Tibial artery (tissue), 4 donors: Measurements from ENCODE around the gene KRTAP5-7.

ENCODE experiments used
- DNase-seq, 2 donors: peaks; one replicate each; pipeline ENCODE4 v3.0.0-alpha.2; 2019
- H3K27ac ChIP-seq, 2 donors: fragments of 200-600 bp; sonication (generic) in 1 of 2; 1 replicate in 1 of 2; 2 replicates in 1 of 2; pipeline ENCODE4 v1.5.1; 2018 to 2019; ENCODE audit warnings: mild to moderate bottlenecking in 1 of 2
- H3K27me3 ChIP-seq, 2 donors: fragments of 200-600 bp; sonication (generic) in 1 of 2; one replicate each; pipeline versions ENCODE4 v1.5.1 to v1.6.0; 2016 to 2019
- H3K36me3 ChIP-seq, 3 donors: fragments of 200-600 bp; sonication (generic) in 2 of 3; one replicate each; pipeline ENCODE4 v1.5.1; 2016 to 2019; ENCODE audit warnings: mild to moderate bottlenecking in 2 of 3
- H3K4me1 ChIP-seq, 4 donors: fragments of 200-600 bp; sonication (generic) in 2 of 4; 1 replicate in 3 of 4; 2 replicates in 1 of 4; pipeline ENCODE4 v1.5.1; 2016 to 2019
- H3K4me3 ChIP-seq, 2 donors: fragments of 200-600 bp; sonication (generic) in 1 of 2; 1 replicate in 1 of 2; 2 replicates in 1 of 2; pipeline ENCODE4 v1.5.1; 2018 to 2019; ENCODE audit warnings: mild to moderate bottlenecking in 2 of 2
- H3K9me3 ChIP-seq, 3 donors: fragments of 200-600 bp; sonication (generic) in 1 of 3; one replicate each; pipeline ENCODE4 v1.5.1; 2016 to 2019
- CTCF ChIP-seq, 2 experiments: fragments of 200-600 bp in 1 of 2; fragments of 450-650 bp in 1 of 2; IDR thresholded peaks; one replicate each; pipeline ENCODE4 v1.5.1; 2017 to 2019; ENCODE audit warnings: antibody characterized with exemption in 2 of 2, mild to moderate bottlenecking in 1 of 2, moderate library complexity in 1 of 2
- intact Hi-C: fragments of 100-400 bp; cut with DNase I; formaldehyde crosslinking; loops from one replicate; pipeline ENCODE4 v1.15.0; 2023; ENCODE audit warnings: low total_unique reads

Gene KRTAP5-7

GRCh38 chr11:71551711-71552110 is 24.6 kb downstream of the KRTAP5-7 start:
- intact Hi-C loops, result no loop called here
- Histone ChIP-seq H3K4me3 (no peak overlapping the region), H3K27me3 (peaks cover 0 to 21% of the 10 kb centered on the region in 2 donors), H3K27ac (no peak overlapping the region), H3K4me1 (no peaks in the 10 kb centered on the region), H3K36me3 (no peaks in the 10 kb centered on the region), H3K9me3 (peaks cover 0 to 3% (median 0%) of the 10 kb centered on the region in 3 donors)
- no peak for DNase-seq
- no peak for TF ChIP-seq CTCF (IDR thresholded peaks at IDR 0.05)

- no peak for DNase-seq
- peaks cover 0 to 6% of the 10 kb centered on the region in 2 donors for H3K27me3 ChIP-seq
- no peaks in the 10 kb centered on the region for H3K9me3 ChIP-seq
- TF ChIP-seq CTCF (IDR thresholded peaks at IDR 0.05), result no peak
- intact Hi-C loops, result no loop called here
- no peaks in the 10 kb centered on the region for H3K36me3 ChIP-seq
- no peak overlapping the region for H3K4me3 ChIP-seq
- no peaks in the 10 kb centered on the region for H3K4me1 ChIP-seq
- no peak overlapping the region for H3K27ac ChIP-seq
These were observed 27.9 kb downstream of the KRTAP5-7 start for GRCh38 chr11:71554996-71555395.

GRCh38 chr11:71555508-71555907 is 28.4 kb downstream of the KRTAP5-7 start:
- intact Hi-C loops, result no loop called here

GRCh38 chr11:71556018-71556417 is 29.0 kb downstream of the KRTAP5-7 start:
- H3K27me3 ChIP-seq, result peaks cover 0 to 6% of the 10 kb centered on the region in 2 donors
- intact Hi-C loops, result no loop called here
- no peak for TF ChIP-seq CTCF (IDR thresholded peaks at IDR 0.05)
- peaks cover 0 to 3% (median 0%) of the 10 kb centered on the region in 3 donors for H3K9me3 ChIP-seq
- no peak overlapping the region for H3K27ac ChIP-seq
- no peaks in the 10 kb centered on the region for H3K36me3 ChIP-seq
- no peaks in the 10 kb centered on the region for H3K4me1 ChIP-seq
- no peak overlapping the region for H3K4me3 ChIP-seq
- DNase-seq, result no peak

More at GRCh38 chr11:71555508-71555907, 28.4 kb downstream of the KRTAP5-7 start:
- H3K9me3 ChIP-seq, result peaks cover 0 to 2% (median 0%) of the 10 kb centered on the region in 3 donors
- no peaks in the 10 kb centered on the region for H3K4me1 ChIP-seq
- H3K27ac ChIP-seq, result no peak overlapping the region
- no peak for DNase-seq
- H3K4me3 ChIP-seq, result no peak overlapping the region
- no peaks in the 10 kb centered on the region for H3K36me3 ChIP-seq
- H3K27me3 ChIP-seq, result peaks cover 0 to 6% of the 10 kb centered on the region in 2 donors
- no peak for TF ChIP-seq CTCF (IDR thresholded peaks at IDR 0.05)

- no peak overlapping the region for H3K4me3 ChIP-seq
- DNase-seq, result no peak
- intact Hi-C loops, result no loop called here
These were observed 30.2 kb downstream of the KRTAP5-7 start for GRCh38 chr11:71557257-71557656.

More at GRCh38 chr11:71557257-71557656, 30.2 kb downstream of the KRTAP5-7 start:
- Histone ChIP-seq H3K9me3 (peaks cover 0 to 3% (median 0%) of the 10 kb centered on the region in 3 donors), H3K27ac (no peak overlapping the region), H3K36me3 (no peaks in the 10 kb centered on the region), H3K4me1 (no peaks in the 10 kb centered on the region), H3K27me3 (peaks cover 0 to 9% of the 10 kb centered on the region in 2 donors)
- no peak for TF ChIP-seq CTCF (IDR thresholded peaks at IDR 0.05)
